Measurements from ENCODE around the gene NF1. TPM values are rescaled to one million over a fixed set of nuclear protein-coding genes. Genes with fewer than 3 reads are reported as not detected.
"Not testable (repeated sequence)": the region's sequence is repeated elsewhere in the genome, so short reads cannot be mapped to it uniquely, and the experiment has no call there.

NF1 gene
- total RNA-seq, 1 donor from 2014 or later = 70.9 TPM

DNA sequence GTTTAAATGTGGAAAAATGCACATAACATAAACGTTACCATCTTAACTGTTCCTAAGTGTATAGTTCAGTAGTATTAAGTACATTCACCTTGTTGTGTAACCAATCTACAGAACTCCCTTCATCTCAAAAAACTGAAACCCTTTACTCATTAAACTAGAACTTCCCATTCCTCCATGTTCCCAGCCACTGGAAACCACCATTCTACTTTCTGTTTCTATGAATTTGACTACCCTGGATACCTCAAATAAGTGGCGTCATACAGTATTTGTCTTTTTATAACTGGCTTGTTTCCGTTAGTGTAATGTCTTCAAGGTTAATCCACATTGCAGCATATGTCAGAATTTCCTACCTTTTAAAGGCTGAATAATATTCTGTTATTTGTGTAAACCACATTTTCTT is 38.2 kb downstream of the NF1 start:
- DNase-seq = no peak

DNA sequence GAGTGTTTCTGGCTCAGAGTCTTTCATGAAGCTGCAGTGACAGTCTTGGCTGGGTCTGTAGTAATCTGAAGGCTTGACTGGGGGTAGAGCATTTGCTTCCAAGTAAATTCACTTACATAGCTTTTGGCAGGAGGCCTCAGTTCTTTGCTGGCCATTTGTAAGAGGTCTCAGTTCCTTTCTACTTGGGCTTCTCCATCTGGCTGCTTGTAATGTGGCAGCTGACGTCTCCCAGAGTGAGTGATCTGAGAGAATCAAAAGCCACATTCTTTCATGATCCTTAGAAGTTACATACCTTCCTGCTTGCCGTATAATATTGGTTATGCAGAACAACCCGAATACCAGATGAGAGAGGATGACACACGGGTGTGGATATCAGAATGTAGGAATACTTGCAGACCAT is 39.8 kb downstream of the NF1 start:
- peak; percentile 85 for DNase-seq

DNA sequence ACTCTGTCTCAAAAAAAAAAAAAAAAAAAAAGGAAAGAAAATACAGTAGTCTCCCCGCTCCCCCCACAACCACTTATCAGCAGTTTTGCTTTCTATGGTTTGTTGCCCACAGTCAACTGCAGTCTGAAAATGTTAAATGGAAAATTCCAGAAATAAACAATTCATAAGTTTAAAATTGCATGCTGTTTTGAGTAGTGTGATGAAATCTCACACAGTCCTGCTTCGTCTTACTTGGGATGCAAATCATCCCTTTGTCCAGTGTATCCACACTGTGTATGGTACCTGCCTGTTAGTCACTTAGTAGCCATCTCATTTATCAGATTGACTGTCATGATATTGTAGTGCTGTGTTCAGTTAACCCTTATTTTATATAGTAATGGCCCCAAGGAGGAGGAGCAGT is 41.5 kb downstream of the NF1 start:
- DNase-seq = no peak

DNA sequence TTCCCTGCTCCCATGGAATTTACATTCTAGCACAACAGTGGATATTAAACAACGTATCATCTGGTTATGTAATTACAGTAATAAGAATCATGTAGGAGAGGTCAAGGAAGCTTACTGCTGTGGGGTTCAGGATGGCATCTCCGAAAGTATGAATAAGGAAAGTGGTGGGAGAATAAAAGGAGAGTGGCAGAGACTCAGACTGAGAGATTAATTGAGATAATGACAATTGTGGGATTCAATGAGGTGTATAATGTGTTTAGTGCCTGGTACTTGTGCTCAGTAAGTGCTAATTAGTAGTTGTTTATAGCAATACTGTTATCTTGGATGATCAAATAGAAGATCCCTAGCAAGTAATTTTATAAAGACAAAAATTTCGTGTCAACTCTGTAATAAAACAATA is 45.3 kb downstream of the NF1 start:
- no peak for DNase-seq

DNA sequence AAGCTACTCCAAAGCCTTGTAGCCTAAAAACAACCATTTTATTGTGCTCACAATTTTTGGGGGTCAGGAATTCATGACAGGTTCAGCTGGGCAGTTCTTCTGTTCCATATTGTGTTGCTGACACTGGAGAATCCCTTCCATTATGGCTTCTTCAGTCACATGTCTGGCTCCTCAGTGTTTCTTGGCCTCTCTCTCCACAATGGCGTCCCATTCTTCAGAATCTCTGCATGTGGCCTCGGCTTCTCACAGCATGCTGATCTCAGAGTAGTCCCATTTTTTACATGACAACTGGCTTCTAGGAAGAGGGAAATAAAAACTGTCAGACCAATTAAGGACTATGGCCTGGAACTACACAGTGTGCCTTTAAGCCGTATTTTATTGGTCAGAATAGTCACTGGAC is 49.7 kb downstream of the NF1 start:
- no peak for DNase-seq

DNA sequence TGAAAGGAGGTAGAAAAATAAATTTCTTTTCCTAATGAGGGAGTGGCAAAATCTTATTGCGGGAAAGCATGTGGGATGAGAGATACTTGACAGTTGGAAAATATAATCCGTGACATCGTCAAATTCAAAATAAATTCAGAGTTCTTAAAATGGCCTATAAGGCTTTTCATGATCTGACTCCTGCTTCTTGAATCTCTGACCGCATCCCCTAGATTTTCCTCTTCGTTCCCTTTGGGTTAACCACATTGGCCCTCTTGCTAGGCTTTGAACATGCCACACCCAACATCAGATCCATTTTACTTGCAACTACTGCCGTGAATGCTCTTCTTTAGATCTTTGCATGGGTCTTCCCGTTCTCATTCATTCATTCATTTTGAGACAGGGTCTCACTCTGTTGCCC is 50.1 kb downstream of the NF1 start:
- DNase-seq = no peak

DNA sequence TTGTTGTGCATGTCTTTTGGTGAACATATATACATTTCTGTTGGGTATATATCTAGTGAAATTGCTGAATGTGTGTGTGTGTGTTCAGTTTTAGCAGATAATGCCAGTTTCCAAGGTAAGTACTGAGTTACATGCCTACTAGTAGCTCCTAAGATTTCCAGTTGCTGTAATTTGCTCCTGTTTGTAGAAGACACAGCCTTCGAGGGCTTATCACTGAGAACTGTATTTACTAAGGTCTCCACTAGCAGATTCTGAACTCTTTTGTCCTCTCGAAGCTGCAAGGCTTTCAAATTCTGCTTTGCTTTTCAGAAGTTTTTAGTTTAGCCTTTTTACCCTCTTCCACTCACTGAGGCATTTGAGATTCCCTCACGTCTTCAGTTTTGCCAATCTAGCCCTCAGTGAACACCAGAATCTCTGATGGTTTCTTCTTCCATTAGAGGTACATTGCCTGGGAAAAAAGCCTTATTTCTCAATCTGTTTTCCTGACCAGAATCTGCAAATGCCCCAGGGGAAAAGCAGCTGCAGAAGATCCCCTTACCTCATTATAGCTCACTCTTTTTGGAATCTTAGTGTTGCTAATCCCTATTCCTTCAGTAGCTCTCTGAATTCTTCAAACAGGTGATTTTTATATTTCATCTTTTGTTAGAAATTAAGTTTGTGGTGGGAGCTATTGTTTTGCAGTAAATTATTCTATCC is 52.9 kb downstream of the NF1 start:
- no peak for DNase-seq

DNA sequence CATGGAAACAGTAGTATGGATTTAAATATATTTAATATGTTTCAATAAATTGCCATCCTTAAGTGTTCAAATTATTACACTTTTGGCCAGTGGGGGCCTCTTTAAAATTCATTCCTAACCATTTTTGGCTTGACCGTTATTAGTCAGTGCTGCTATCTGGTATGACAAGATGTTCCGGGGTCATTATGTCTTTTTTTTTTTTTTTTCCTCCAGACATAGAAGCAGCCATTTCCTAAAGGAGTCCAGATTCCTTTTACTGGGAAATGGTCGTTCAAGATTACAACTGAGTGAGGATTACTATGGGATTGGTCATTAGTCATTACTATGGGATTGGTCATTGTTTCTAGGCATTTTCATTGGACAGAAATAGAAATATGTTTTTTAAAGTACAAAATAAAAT is 53.4 kb downstream of the NF1 start:
- DNase-seq = no peak

DNA sequence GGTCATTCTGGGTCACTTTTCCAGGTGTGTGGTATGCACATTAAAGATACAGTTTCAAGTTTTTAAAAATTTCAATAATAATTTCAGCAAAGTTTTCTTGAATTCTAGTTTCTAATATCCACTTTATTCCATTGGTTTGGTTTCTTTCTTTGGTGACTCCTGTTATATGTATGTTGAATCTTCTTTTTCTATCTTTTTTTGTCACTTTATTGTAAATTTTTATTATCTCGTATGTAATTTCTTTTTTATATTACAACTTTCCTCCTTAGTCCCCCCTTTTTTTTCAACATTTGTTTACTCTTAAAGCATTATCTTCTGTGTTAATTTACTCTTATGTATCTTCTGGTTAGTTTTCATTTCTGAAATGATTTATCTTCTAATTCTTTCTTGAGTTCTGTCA is 57.5 kb downstream of the NF1 start:
- DNase-seq = no peak

DNA sequence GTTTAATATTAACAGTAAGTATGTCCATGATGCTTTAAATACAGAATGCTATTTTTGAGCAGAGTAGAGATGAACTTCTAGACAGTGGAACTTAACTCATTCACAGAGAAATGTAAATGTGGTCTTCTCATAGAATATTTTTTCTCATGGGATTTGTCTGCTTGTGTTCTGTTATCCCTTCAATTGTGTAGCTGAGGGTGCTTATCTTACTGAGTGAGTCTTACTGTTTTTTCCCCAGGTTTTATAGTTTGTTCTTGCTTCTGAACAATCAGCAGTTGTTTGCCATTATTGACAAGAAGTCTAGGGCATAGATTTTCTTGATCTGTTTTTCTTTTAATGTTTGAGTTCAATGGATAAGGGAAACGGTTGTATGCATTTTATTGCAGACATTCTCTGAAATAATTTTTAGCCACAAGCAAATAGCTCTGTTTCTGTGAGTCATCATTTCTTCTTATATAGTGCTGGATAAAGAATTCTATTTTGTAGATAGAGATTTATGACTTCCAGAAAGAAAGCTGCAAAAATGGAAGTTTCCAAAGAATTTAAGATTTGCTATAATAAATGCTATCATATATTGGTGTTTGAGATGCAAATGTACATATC is 60.5 kb downstream of the NF1 start:
- no peak for DNase-seq

DNA sequence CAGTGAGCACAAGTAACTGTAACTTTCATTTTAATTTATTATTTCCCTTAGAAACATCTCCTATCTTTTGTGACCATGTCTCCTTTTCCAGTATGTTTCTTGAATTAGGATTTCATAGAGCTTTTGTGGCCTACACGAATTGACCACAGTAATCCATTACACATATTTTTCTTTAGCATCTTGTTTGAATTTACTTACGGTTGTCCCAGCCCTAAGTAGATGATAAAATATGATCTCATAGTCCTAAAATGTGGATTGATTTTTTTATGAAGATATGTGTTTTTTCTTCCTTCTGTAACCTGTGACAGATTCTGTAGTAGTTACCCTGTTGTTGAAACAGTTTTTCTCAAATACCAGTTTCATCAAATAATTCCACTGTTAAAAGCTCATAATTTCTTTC is 61.5 kb downstream of the NF1 start:
- DNase-seq = no peak

DNA sequence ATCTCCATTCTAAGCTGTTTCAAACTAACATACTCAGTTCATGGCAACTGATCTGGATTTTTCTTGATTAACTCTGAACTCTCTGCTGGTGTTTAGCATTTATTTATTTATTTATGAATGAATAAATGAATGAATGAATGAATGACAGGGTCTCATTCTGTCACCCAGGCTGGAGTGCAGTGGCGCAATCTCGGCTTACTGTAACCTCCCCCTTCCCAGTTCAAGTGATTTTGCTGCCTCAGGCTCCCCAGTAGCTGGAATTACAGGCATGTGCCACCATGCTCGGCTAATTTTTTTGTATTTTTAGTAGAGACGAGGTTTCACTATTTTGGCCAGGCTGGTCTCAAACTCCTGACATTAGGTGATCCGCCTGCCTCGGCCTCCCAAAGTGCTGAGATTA is 62.1 kb downstream of the NF1 start:
- not testable (repeated sequence) for DNase-seq

DNA sequence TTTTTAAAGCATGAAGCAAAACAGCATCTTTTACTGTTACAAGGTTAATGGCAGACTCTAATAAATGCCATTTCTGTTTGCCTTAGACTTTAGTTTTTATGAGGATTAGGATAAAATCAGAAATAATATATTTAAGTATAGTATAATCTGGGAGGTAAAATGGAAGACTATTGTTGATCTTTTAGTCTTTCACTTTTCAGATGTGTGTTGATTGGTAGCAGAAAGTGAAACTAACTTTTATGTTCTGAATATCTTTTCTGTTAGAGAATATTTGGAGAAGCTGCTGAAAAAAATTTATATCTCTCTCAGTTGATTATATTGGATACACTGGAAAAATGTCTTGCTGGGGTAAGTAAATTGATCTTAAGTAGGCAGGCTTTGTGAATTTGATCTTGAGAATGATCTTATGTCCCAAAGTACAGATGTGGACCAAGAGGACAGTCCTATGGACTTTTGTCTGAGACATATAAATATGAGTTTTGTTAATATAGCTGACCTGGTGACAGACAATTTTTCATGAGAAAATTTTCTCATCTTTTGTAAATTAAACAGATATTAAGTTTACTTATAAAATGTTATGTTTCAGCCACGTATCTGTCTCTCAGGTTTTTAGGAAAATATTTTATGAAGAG is 64.1 kb downstream of the NF1 start:
- DNase-seq = no peak

DNA sequence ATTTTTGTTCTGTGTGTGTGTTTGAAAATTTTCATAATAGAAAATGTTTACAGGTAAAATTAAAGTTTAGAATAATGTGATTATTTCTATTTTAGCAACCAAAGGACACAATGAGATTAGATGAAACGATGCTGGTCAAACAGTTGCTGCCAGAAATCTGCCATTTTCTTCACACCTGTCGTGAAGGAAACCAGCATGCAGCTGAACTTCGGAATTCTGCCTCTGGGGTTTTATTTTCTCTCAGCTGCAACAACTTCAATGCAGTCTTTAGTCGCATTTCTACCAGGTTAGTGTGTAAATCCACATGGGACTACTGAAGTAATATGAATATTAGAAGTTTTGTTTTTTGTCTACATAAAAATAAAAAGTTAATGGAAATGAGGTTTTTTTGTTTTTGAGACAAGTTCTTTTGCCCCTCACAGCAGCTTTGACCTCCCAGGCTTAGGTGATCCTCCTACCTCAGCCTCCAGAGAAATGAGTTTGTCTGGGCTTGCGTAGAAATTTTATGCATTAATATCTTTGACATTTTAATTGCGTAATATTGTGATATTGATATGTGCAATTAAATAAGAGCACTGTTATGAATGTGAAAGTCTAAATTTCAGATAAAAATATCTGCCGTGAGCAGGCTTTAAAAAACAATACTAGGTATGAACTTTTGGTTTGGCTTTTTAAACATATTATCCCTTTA is 68.5 kb downstream of the NF1 start:
- DNase-seq = no peak

DNA sequence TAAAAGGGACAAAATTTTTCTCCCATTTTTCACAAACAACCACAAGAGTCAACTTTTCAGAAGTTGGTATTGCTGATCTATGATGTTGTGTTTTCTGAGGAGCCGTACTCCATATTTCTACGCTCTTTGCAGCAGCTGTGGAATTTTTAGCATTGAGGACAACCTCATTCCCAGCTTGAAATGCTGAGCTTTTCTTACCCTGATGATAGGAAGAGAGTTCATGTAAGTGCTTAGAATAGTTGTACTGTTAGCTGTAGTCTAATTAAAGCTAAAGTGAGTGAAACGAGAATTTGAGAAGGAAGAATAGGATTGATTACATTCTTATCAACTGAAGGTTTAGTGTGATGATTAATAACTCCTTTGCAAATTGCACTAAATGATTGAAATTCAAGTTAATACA is 72.3 kb downstream of the NF1 start:
- DNase-seq = no peak

DNA sequence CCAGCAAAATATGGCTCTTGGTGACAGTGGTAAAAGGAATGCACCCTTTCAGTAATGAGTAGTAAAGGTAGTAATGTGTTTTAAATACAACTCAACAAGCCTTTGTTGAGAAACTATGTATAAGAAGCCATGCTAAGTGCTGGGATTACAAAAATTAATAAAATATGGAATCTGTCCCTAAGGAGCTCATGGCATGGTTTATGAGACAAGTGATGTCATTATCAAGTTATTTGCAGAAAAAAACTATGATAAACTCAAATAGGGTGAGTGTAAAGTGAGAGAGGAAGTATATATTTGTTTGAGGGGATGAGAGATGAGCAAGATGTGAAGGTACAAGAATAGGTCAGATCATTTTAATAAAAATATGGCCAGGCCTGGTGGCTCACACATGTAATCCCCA is 76.9 kb downstream of the NF1 start:
- no peak for DNase-seq

DNA sequence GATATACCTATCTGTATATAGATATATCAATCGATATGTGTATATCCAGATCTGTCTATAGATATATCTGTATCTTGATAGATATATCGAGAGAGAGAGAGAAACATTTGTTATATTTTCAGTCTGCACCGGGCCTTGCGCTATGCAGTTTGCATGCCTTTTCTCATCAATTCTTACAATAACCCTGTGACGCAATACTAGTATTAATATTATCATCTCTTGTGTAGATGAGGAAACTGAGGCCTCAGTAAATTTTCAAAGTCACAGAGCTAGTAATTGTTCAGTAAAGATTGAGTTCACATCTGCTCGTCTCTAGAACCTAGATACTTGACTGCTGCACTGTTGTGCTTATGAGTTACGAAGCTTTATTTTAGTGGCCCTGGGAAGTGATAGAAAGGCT is 77.6 kb downstream of the NF1 start:
- no peak for DNase-seq

DNA sequence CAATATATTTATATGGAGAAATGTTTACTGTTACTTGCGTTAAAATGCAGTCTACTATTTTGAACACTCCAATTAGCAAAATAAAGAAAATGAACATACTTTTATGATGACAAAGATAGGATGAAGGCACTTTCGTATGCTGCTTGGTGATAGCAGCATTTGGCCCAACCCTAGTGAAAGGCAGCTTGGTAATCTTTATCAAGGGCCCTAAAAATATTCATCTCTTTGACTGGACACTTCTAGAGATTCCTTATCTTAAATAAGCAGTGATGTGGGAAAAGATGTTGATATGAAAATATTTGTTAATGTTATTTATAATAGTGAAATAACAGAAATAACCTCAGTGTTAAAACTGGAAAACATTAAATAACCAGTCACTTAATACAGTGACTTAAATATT is 79.4 kb downstream of the NF1 start:
- no peak for DNase-seq

DNA sequence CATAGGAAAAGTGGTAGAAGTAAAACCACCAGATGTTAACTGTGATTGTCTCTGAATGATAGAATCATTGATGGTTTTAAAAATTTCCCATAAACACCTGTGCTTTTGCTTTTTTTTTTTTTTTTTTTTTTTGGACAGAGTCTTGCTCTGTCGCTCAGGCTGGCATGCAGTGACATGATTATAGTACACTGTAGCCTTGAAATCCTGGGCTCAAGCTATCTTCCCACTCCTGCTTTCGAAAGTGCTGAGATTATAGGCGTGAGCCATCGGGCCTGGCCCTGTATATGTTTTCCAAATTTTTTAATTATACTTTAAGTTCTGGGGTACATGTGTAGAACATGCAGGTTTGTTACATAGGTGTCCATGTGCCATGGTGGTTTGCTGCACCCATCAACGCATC is 80.5 kb downstream of the NF1 start:
- no peak for DNase-seq

DNA sequence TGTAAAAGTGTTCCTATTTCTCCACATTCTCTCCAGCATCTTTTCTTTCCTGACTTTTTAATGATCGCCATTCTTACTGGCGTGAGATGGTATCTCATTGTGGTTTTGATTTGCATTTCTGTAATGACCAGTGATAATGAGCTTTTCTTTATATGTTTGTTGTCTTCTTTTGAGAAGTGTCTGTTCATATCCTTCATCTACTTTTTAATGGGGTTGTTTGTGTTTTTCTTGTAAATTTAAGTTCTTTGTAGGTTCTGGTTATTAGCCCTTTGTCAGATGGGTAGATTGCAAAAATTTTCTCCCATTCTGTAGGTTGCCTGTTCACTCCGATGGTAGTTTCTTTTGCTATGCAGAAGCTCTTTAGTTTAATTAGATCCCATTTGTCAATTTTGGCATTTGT is 81.4 kb downstream of the NF1 start:
- DNase-seq = not testable (repeated sequence)

DNA sequence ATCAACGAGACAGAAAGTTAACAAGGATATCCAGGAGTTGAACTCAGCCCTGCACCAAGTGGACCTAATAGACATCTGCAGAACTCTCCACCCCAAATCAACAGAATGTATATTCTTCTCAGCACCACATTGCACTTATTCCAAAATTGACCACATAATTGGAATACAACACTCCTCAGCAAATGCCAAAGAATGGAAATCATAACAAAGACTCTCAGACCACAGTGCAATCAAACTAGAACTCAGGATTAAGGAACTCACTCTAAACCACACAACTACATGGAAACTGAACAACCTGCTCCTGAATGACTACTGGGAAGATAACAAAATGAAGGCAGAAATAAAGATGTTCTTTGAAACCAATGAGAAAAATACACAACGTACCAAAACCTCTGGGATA is 84.2 kb downstream of the NF1 start:
- not testable (repeated sequence) for DNase-seq

DNA sequence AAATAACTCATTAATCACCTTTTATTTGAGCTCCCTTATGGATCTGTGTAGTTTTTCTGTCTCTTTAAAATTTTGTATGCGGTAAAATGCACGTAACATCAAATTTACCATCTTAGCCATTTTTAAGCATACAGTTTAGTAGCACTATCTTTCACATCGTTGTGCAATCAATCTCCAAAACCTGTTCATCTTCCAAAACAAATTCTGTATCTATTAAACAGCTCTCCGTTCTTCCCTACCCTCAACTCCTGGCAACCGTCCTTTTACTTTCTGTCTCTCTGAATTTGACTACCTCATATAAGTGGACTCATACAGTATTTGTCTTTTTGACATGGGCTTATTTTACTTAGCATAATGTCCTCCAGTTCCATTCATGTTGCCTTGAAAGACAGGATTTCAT is 100.5 kb downstream of the NF1 start:
- no peak for DNase-seq

DNA sequence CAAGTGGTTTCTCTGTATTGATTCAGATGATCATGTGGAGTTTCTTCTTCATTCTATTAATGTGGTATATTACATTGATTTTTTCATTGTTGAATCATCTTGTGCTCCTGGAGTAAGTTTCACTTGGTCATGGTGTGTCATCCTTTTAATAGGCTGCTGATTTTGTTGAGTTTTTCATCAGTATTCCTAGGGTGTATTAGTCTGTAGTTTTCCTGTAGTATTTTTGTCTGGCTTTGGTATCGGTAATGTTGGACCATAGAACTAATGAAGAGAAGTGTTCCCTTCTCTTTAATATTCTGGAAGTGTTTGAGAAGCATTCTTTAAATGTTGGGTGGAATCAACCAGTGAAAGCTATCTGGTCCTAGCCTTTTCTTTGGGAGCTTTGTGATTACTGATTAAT is 103.2 kb downstream of the NF1 start:
- no peak for DNase-seq

DNA sequence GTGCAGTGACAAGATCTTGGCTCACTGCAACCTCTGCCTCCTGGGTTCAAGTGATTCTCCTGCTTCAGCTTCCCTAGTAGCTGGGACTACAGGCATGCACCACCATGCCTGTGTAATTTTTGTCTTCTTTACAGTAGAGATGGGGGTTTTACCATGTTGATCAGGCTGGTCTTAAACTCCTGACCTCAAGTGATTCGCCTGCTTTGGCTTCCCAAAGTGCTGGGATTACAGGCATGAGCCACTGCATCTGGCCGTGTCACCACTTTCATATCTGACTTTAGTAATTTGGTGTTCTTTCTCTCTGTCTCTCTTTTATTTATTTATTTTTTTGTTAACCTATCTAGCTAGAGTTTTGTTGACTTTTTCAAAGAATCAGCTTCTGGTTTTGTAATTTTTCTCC is 103.9 kb downstream of the NF1 start:
- DNase-seq = not testable (repeated sequence)

Data from skin of body (tissue), 2 donors.